Keratinocyte (primary cell): ENCODE data around the gene TEX47. TPM values are rescaled to one million over a fixed set of nuclear protein-coding genes. Genes with fewer than 3 reads are reported as not detected.

Source experiments
- DNase-seq: peaks from one replicate; pipeline ENCODE4 v3.0.0-alpha.2; 2011; ENCODE audit warnings: low read depth, missing footprints, low spot score
- FAIRE-seq: peaks from 2 replicates; lab custom pipeline; 2011; peaks lifted over from hg19 to GRCh38; lab: Jason Lieb, UNC
- H2AFZ ChIP-seq: 2 replicates; pipeline ENCODE4 v1.6.0; 2012; ENCODE audit warnings: low read length, control low read depth, inconsistent platforms; ENCODE audit not compliant: control insufficient read depth
- H3K27ac ChIP-seq: 2 replicates; pipeline ENCODE4 v1.5.1; 2011; ENCODE audit warnings: low read length; ENCODE audit not compliant: control insufficient read depth, insufficient read depth
- H3K27me3 ChIP-seq: 3 replicates; pipeline ENCODE4 v1.6.0; 2011; ENCODE audit warnings: low read length; ENCODE audit not compliant: control insufficient read depth, insufficient read depth; ENCODE audit errors: extremely low read depth
- H3K36me3 ChIP-seq, 2 experiments: 2 replicates in 1 of 2; 3 replicates in 1 of 2; pipeline ENCODE4 v1.5.1; 2011; ENCODE audit warnings: low read length in 2 of 2, mild to moderate bottlenecking in 1 of 2; ENCODE audit not compliant: control insufficient read depth in 2 of 2, insufficient read depth in 2 of 2; ENCODE audit errors: extremely low read depth in 1 of 2
- H3K4me1 ChIP-seq: 3 replicates; pipeline ENCODE4 v1.5.1; 2011; ENCODE audit warnings: low read length; ENCODE audit not compliant: control insufficient read depth, insufficient read depth; ENCODE audit errors: extremely low read depth
- H3K4me2 ChIP-seq: 3 replicates; pipeline ENCODE4 v1.6.0; 2011; ENCODE audit warnings: low read depth, low read length; ENCODE audit not compliant: control insufficient read depth, insufficient read depth; ENCODE audit errors: extremely low read depth
- H3K4me3 ChIP-seq, 3 experiments: fragments of 200-600 bp in 1 of 3; sonication (generic) in 1 of 3; 2 replicates in 2 of 3; 3 replicates in 1 of 3; pipeline ENCODE4 v1.5.1; 2011 to 2016; ENCODE audit warnings: low read length in 3 of 3, mild to moderate bottlenecking in 3 of 3, control low read depth in 2 of 3, inconsistent platforms in 1 of 3, low read depth in 1 of 3, mixed read lengths in 1 of 3, mixed run types in 1 of 3, moderate library complexity in 1 of 3; ENCODE audit not compliant: control insufficient read depth in 2 of 3, insufficient read depth in 2 of 3; ENCODE audit errors: extremely low read depth in 1 of 3
- H3K79me2 ChIP-seq: 2 replicates; pipeline ENCODE4 v1.6.0; 2012; ENCODE audit warnings: low read length; ENCODE audit not compliant: control insufficient read depth, insufficient read depth
- H3K9ac ChIP-seq: 3 replicates; pipeline ENCODE4 v1.6.0; 2011; ENCODE audit warnings: low read length; ENCODE audit not compliant: control insufficient read depth, insufficient read depth; ENCODE audit errors: extremely low read depth
- H3K9me1 ChIP-seq: 3 replicates; pipeline ENCODE4 v1.6.0; 2011; ENCODE audit warnings: low read length; ENCODE audit not compliant: control insufficient read depth, insufficient read depth; ENCODE audit errors: extremely low read depth
- H3K9me3 ChIP-seq: 2 replicates; pipeline ENCODE4 v1.5.1; 2012; ENCODE audit warnings: low read depth, low read length; ENCODE audit not compliant: control insufficient read depth
- H4K20me1 ChIP-seq: 3 replicates; pipeline ENCODE4 v1.6.0; 2011; ENCODE audit warnings: low read length; ENCODE audit not compliant: control insufficient read depth, insufficient read depth; ENCODE audit errors: extremely low read depth
- EZH2 ChIP-seq: IDR thresholded peaks from one replicate; pipeline ENCODE4 v1.6.1; 2012; ENCODE audit warnings: inconsistent platforms, mild to moderate bottlenecking, low read length, moderate library complexity
- dilution Hi-C: fragments of 300-500 bp; cut with MboI; formaldehyde crosslinking; loops from one replicate; pipeline ENCODE4 v1.7.0; 2020; ENCODE audit warnings: low sequenced_read_pairs; ENCODE audit not compliant: extremely low pct_ligation_motif_present
- polyA plus RNA-seq, 5 experiments: library from polyadenylated mRNA; depleted of rRNA in 3 of 5; stranded (reverse) in 3 of 5; stranded (forward) in 1 of 5; unstranded in 1 of 5; fragments of >200 nt; gene quantifications; 1 replicate in 1 of 5; 2 replicates in 3 of 5; 3 replicates in 1 of 5; pipeline versions ENCODE4 v1.2.1 to v1.2.3, GENCODE V29; 2011 to 2012; ENCODE audit warnings: missing spikeins in 2 of 5, low read depth in 1 of 5, low replicate concordance in 1 of 5
- TF ChIP-seq, protein P1 (sequence below), 3 experiments: IDR thresholded peaks in 1 of 3; conservative IDR thresholded peaks in 1 of 3; optimal IDR thresholded peaks in 1 of 3; 2 replicates in 2 of 3; 3 replicates in 1 of 3; pipeline versions ENCODE3 to v1.5.1; 2011; ENCODE audit warnings: low read length in 3 of 3, mild to moderate bottlenecking in 3 of 3, moderate library complexity in 2 of 3, control low read depth in 1 of 3, inconsistent platforms in 1 of 3; ENCODE audit not compliant: insufficient read depth in 2 of 3; ENCODE audit errors: extremely low read depth in 1 of 3

The TEX47 gene
- polyA plus RNA-seq, 1 donor (not counting 4 experiments of a cell fraction or from before 2014, with no cell fraction given): not detected

- TF ChIP-seq, protein P1, sequence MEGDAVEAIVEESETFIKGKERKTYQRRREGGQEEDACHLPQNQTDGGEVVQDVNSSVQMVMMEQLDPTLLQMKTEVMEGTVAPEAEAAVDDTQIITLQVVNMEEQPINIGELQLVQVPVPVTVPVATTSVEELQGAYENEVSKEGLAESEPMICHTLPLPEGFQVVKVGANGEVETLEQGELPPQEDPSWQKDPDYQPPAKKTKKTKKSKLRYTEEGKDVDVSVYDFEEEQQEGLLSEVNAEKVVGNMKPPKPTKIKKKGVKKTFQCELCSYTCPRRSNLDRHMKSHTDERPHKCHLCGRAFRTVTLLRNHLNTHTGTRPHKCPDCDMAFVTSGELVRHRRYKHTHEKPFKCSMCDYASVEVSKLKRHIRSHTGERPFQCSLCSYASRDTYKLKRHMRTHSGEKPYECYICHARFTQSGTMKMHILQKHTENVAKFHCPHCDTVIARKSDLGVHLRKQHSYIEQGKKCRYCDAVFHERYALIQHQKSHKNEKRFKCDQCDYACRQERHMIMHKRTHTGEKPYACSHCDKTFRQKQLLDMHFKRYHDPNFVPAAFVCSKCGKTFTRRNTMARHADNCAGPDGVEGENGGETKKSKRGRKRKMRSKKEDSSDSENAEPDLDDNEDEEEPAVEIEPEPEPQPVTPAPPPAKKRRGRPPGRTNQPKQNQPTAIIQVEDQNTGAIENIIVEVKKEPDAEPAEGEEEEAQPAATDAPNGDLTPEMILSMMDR (optimal IDR thresholded peaks at IDR 0.05 in 1 of 3, IDR thresholded peaks at IDR 0.05 in 1 of 3, conservative IDR thresholded peaks at IDR 0.05 in 1 of 3; ENCODE audit: extremely low read depth in 1 of 3, insufficient read depth in 2 of 3, low read length in 3 of 3): no peak
- TF ChIP-seq EZH2: peak; percentile 72
- peaks cover 26% of the 10 kb centered on the region for H3K27me3 ChIP-seq
- H4K20me1 ChIP-seq: no peaks in the 10 kb centered on the region
- H3K4me1 ChIP-seq: no peaks in the 10 kb centered on the region
- H3K9ac ChIP-seq: no peak overlapping the region
- no peaks in the 10 kb centered on the region for H3K9me1 ChIP-seq
- no peak overlapping the region for H2AFZ ChIP-seq
- no peak for FAIRE-seq
- no peak overlapping the region for H3K4me3 ChIP-seq
- DNase-seq: no peak
- H3K9me3 ChIP-seq: no peaks in the 10 kb centered on the region
- H3K27ac ChIP-seq: no peak overlapping the region
- no peaks in the 10 kb centered on the region for H3K79me2 ChIP-seq
- no peak overlapping the region for H3K4me2 ChIP-seq
- H3K36me3 ChIP-seq: no peaks in the 10 kb centered on the region
- dilution Hi-C loops: no loop called here
Observed at GRCh38 chr7:88760136-88760515, 35.4 kb downstream of the TEX47 start.

DNA sequence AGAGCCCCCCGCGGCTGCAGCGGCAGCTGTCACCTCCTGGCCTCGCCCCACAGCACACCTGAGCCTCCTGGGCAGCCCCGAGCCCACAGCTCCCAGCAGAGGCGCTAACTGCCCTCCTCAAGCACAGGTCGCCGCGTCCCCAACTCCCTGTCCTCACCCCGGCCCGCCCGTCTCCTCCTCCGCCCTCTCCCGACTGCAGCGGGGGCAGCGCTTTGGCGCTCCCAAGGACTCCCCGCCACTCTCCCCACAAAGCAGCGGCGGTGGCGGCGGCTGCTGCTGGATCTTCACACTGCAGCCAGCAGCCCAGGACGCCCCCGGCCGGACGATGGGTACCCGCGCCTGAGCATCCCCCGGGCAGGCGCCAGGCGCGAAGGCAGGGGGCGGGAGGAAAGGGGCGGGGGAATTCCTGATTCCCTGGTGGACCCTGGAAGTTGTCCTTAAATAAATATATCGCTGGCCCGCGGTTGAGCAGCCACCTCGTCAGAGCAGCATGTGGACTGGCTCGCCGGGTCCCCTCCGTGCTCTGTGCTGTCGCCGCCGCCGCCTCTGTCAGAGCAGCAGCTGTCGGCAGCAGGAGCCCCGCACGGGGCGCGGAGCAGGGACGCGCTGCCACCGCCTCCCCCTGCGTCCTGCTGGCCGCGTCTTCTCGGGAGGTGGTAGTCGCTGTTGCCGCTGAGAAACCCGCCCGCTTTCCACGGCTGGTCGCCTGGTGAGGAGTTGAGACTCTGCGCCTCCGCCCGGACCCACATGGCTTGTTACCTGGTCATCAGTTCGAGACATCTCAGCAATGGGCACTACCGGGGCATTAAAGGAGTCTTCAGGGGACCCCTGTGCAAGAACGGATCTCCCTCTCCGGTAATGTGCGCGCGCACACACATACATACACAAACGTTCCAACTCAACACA, 36.1 kb downstream of the TEX47 start, which contains the start of gene ZNF804B:
Gene ZNF804B (plus strand): TSS at position 471 of the 906 bp plus-strand sequence. CDS start 277 bp downstream, at position 748.
- FAIRE-seq (no peak), DNase-seq (no peak)
- dilution Hi-C loops: no loop called here
- H3K27me3 ChIP-seq: peaks cover 26% of the 10 kb centered on the region
- H3K9me1 ChIP-seq: no peaks in the 10 kb centered on the region
- H3K9ac ChIP-seq: no peak within 1 kb of the TSS
- H3K4me2 ChIP-seq: no peak within 1 kb of the TSS
- no peaks in the 10 kb centered on the region for H3K4me1 ChIP-seq
- no peaks in the 10 kb centered on the region for H3K79me2 ChIP-seq
- H3K4me3 ChIP-seq: no peak within 1 kb of the TSS
- no peaks in the 10 kb centered on the region for H3K36me3 ChIP-seq
- H2AFZ ChIP-seq: no peak within 1 kb of the TSS
- H3K9me3 ChIP-seq: no peaks in the 10 kb centered on the region
- no peak within 1 kb of the TSS for H3K27ac ChIP-seq
- H4K20me1 ChIP-seq: no peaks in the 10 kb centered on the region
- TF ChIP-seq, protein P1 (optimal IDR thresholded peaks at IDR 0.05 in 1 of 3, IDR thresholded peaks at IDR 0.05 in 1 of 3, conservative IDR thresholded peaks at IDR 0.05 in 1 of 3; ENCODE audit: extremely low read depth in 1 of 3, insufficient read depth in 2 of 3, low read length in 3 of 3): no peak
- peak; percentile 95 for TF ChIP-seq EZH2
